22Rv1 (cell line): ENCODE measurements around the gene CDX1.

Experiments
- ZFX ChIP-seq: fragments of 450-650 bp; IDR thresholded peaks from 2 replicates; pipeline ENCODE4 v1.6.1; 2017; ENCODE audit warnings: antibody characterized with exemption, borderline replicate concordance
- TF ChIP-seq, protein P1 (sequence below): fragments of 450-650 bp; IDR thresholded peaks from 2 replicates; pipeline ENCODE4 v1.5.1; 2017; ENCODE audit warnings: mild to moderate bottlenecking

- TF ChIP-seq, protein P1, sequence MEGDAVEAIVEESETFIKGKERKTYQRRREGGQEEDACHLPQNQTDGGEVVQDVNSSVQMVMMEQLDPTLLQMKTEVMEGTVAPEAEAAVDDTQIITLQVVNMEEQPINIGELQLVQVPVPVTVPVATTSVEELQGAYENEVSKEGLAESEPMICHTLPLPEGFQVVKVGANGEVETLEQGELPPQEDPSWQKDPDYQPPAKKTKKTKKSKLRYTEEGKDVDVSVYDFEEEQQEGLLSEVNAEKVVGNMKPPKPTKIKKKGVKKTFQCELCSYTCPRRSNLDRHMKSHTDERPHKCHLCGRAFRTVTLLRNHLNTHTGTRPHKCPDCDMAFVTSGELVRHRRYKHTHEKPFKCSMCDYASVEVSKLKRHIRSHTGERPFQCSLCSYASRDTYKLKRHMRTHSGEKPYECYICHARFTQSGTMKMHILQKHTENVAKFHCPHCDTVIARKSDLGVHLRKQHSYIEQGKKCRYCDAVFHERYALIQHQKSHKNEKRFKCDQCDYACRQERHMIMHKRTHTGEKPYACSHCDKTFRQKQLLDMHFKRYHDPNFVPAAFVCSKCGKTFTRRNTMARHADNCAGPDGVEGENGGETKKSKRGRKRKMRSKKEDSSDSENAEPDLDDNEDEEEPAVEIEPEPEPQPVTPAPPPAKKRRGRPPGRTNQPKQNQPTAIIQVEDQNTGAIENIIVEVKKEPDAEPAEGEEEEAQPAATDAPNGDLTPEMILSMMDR: 0 out of 2 replicates have a peak, but pooled peaks have one; percentile 6
- no peak for TF ChIP-seq ZFX
Measured at GRCh38 chr5:150122158-150122510, 44.4 kb upstream of the CDX1 start.
